ENCODE measurements around the gene RNF19B.

GRCh38 chr1:32972814-32973428, 8.3 kb upstream of the RNF19B start:
- TF ChIP-seq POLR2A (IDR thresholded peaks at IDR 0.05; ENCODE audit: low read depth, low read length) = no peak
- no peak for TF ChIP-seq POLR2AphosphoS5 (IDR thresholded peaks at IDR 0.05; ENCODE audit: low read depth, low read length)
